ENCODE results near the gene FPGS. TPM values are rescaled to one million over a fixed set of nuclear protein-coding genes. Genes with fewer than 3 reads are reported as not detected.

The FPGS gene
- total RNA-seq, 6 experiments from 2014 or later: 51.9 to 69.2 (median 62.7) TPM

GRCh38 chr9:127788337-127789011, 14.2 kb upstream of the FPGS start:
- no peak for DNase-seq
- Mint-ChIP-seq H3K27ac (no peak overlapping the region), H3K9me3 (no peaks in the 10 kb centered on the region), H3K36me3 (ENCODE audit: low read depth) (peaks cover 28% of the 10 kb centered on the region), H3K4me3 (no peak overlapping the region), H3K4me1 (ENCODE audit: low read depth) (peaks cover 9% of the 10 kb centered on the region), H3K27me3 (ENCODE audit: insufficient read depth) (peaks cover 2% of the 10 kb centered on the region)
- no peak for TF ChIP-seq CTCF (IDR thresholded peaks at IDR 0.05)

- Mint-ChIP-seq H3K27me3 (ENCODE audit: insufficient read depth) (no peaks in the 10 kb centered on the region; the same call in 1 of the 2 replicates), H3K27ac (no peak overlapping the region), H3K36me3 (ENCODE audit: low read depth) (peaks cover 28% of the 10 kb centered on the region), H3K4me1 (ENCODE audit: low read depth) (peaks cover 9% of the 10 kb centered on the region), H3K4me3 (no peak overlapping the region), H3K9me3 (no peaks in the 10 kb centered on the region)
- no peak for DNase-seq
- TF ChIP-seq CTCF (IDR thresholded peaks at IDR 0.05): no peak
Observed at GRCh38 chr9:127789179-127789578, 13.5 kb upstream of the FPGS start.

- Mint-ChIP-seq H3K4me1 (ENCODE audit: low read depth) (peaks cover 9% of the 10 kb centered on the region), H3K9me3 (no peaks in the 10 kb centered on the region), H3K4me3 (no peak overlapping the region), H3K36me3 (ENCODE audit: low read depth) (peaks cover 28% of the 10 kb centered on the region), H3K27me3 (ENCODE audit: insufficient read depth) (no peaks in the 10 kb centered on the region; the same call in 1 of the 2 replicates), H3K27ac (no peak overlapping the region)
- TF ChIP-seq CTCF (IDR thresholded peaks at IDR 0.05): no peak
- DNase-seq: no peak
Observed at GRCh38 chr9:127790094-127790855, 12.4 kb upstream of the FPGS start.

- H3K36me3 Mint-ChIP-seq (ENCODE audit: low read depth): peaks cover 28% of the 10 kb centered on the region
- no peak for DNase-seq
- H3K27ac Mint-ChIP-seq: no peak overlapping the region
- H3K27me3 Mint-ChIP-seq (ENCODE audit: insufficient read depth): no peaks in the 10 kb centered on the region; the same call in 1 of the 2 replicates
- no peak overlapping the region for H3K4me3 Mint-ChIP-seq
- no peaks in the 10 kb centered on the region for H3K9me3 Mint-ChIP-seq
- TF ChIP-seq CTCF (IDR thresholded peaks at IDR 0.05): peak; percentile 22; the same call in 1 of the 2 replicates
- H3K4me1 Mint-ChIP-seq (ENCODE audit: low read depth): peaks cover 13% of the 10 kb centered on the region
Observed at GRCh38 chr9:127791085-127791484, 11.6 kb upstream of the FPGS start.

- peaks cover 16% of the 10 kb centered on the region for H3K36me3 Mint-ChIP-seq (ENCODE audit: low read depth)
- DNase-seq: no peak
- H3K27me3 Mint-ChIP-seq (ENCODE audit: insufficient read depth): peaks cover 5% of the 10 kb centered on the region
- H3K4me3 Mint-ChIP-seq: no peak overlapping the region
- no peak for TF ChIP-seq CTCF (IDR thresholded peaks at IDR 0.05)
- H3K9me3 Mint-ChIP-seq: no peaks in the 10 kb centered on the region
- H3K27ac Mint-ChIP-seq: no peak overlapping the region
- peaks cover 19% of the 10 kb centered on the region for H3K4me1 Mint-ChIP-seq (ENCODE audit: low read depth)
Observed at GRCh38 chr9:127792417-127793031, 10.2 kb upstream of the FPGS start.
